SK-N-SH treated with all-trans-retinoic acid at 6 μM for 48 hours (cell line): Measurements from ENCODE around the gene TPM4.

Source experiments
- ARNTL ChIP-seq: fragments of 450-650 bp; formaldehyde crosslinking; IDR thresholded peaks from 2 replicates; pipeline ENCODE4 v1.5.0; 2020; ENCODE audit warnings: low read depth, mild to moderate bottlenecking, moderate library complexity, borderline replicate concordance
- BACH2 ChIP-seq: fragments of 250-450 bp; sonication (Bioruptor Pico); IDR thresholded peaks from 2 replicates; pipeline ENCODE4 v1.9.0; 2021; ENCODE audit warnings: mild to moderate bottlenecking, borderline replicate concordance
- CREB5 ChIP-seq: fragments of 250-450 bp; sonication (Bioruptor Pico); IDR thresholded peaks from 2 replicates; pipeline ENCODE4 v1.5.1; 2020; ENCODE audit warnings: low read depth, mild to moderate bottlenecking, moderate library complexity
- ESRRG ChIP-seq: fragments of 250-450 bp; sonication (Bioruptor Pico); IDR thresholded peaks from 2 replicates; pipeline ENCODE4 v1.6.1; 2021; ENCODE audit warnings: mild to moderate bottlenecking
- OSR1 ChIP-seq: fragments of 250-450 bp; sonication (Bioruptor Pico); IDR thresholded peaks from 2 replicates; pipeline ENCODE4 v1.8.0; 2022; ENCODE audit warnings: moderate library complexity, mild to moderate bottlenecking, inconsistent platforms
- PATZ1 ChIP-seq: fragments of 250-450 bp; sonication (Bioruptor Pico); IDR thresholded peaks from 2 replicates; pipeline ENCODE4 v1.8.0; 2020; ENCODE audit warnings: mild to moderate bottlenecking, moderate library complexity, borderline replicate concordance
- RARB ChIP-seq: fragments of 250-450 bp; sonication (Bioruptor Pico); IDR thresholded peaks from 2 replicates; pipeline ENCODE4 v1.8.0; 2021; ENCODE audit warnings: mild to moderate bottlenecking, moderate library complexity
- SNAI2 ChIP-seq: fragments of 250-450 bp; sonication (Bioruptor Pico); IDR thresholded peaks from 2 replicates; pipeline ENCODE4 v1.5.0; 2020; ENCODE audit warnings: mild to moderate bottlenecking, moderate library complexity
- ZC3H10 ChIP-seq: fragments of 250-450 bp; sonication (Bioruptor Pico); IDR thresholded peaks from 2 replicates; pipeline ENCODE4 v1.5.1; 2021; ENCODE audit warnings: mild to moderate bottlenecking, moderate library complexity
- ZFP3 ChIP-seq: fragments of 250-450 bp; sonication (Bioruptor Pico); IDR thresholded peaks from 2 replicates; pipeline ENCODE4 v1.5.0; 2020; ENCODE audit warnings: mild to moderate bottlenecking, moderate library complexity

- TF ChIP-seq CREB5 (CRISPR knock-in tag), result no peak
- no peak for TF ChIP-seq ZFP3 (CRISPR knock-in tag)
- TF ChIP-seq RARB, result no peak
- no peak for TF ChIP-seq ESRRG
- TF ChIP-seq ARNTL (CRISPR knock-in tag), result no peak
- no peak for TF ChIP-seq ZC3H10 (CRISPR knock-in tag)
- TF ChIP-seq BACH2 (CRISPR knock-in tag), result no peak
- TF ChIP-seq PATZ1 (CRISPR knock-in tag), result no peak
- no peak for TF ChIP-seq OSR1 (CRISPR knock-in tag)
- TF ChIP-seq SNAI2 (CRISPR knock-in tag), result no peak
Observed at GRCh38 chr19:16073988-16074387, 2.3 kb upstream of the TPM4 start.
